ENCODE data around the gene ABLIM1. TPM values are rescaled to one million over a fixed set of nuclear protein-coding genes. Genes with fewer than 3 reads are reported as not detected.

Gene ABLIM1
- total and polyA plus RNA-seq, 2 donors (not counting 1 experiment from before 2014, with no cell fraction given) = 5.3 to 13.6 TPM

DNA sequence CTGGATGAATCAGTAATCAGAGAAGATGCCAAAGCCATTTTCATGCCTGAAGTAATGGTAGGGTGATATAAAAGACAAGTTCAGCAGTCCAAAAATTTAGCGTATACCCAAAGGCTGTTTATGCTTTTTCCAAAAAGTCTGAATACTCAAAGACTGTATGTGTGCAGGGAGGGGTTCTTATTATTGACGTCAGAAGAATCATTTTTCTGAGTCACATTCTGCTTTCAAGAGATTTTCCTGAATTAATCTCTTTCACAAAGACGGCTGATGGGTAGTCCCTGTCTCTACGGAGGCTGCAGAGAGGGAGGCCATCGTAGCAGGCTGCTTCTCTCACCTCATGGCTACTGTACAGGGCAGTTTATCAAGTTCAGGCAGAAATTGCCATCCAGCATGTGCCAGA, 30.7 kb upstream of the ABLIM1 start:
- Histone ChIP-seq H3K9me3 (ENCODE audit: control insufficient read depth, insufficient read depth, low read depth, low read length) (no peaks in the 10 kb centered on the region), H4K20me1 (ENCODE audit: control insufficient read depth, extremely low read depth, insufficient read depth, low read length) (no peaks in the 10 kb centered on the region), H3K27ac (ENCODE audit: insufficient read depth, low read length) (no peak overlapping the region), H3K4me3 (replicated peaks in 1 of 4; ENCODE audit: control extremely low read depth in 1 of 4, insufficient read depth in 1 of 4, low read depth in 3 of 4, low read length in 4 of 4) (no peak overlapping the region), H3K4me1 (ENCODE audit: control insufficient read depth, extremely low read depth, insufficient read depth, low read length) (peaks cover 12% of the 10 kb centered on the region), H2AFZ (ENCODE audit: low read length) (no peak overlapping the region), H3K79me2 (ENCODE audit: control insufficient read depth, insufficient read depth, low read length) (no peaks in the 10 kb centered on the region), H3K4me2 (ENCODE audit: extremely low read depth, insufficient read depth, low read length) (no peak overlapping the region), H3K9ac (ENCODE audit: insufficient read depth, low read length) (no peak overlapping the region), H3K36me3 (ENCODE audit: control insufficient read depth, insufficient read depth, low read length) (no peaks in the 10 kb centered on the region), H3K27me3 (ENCODE audit: control insufficient read depth, insufficient read depth, low read length) (no peaks in the 10 kb centered on the region)
- DNase-seq (ENCODE audit: low read depth in 2 of 2) = no peak
- no peak for TF ChIP-seq EZH2 (IDR thresholded peaks at IDR 0.05; ENCODE audit: low read length, missing control alignments)
- TF ChIP-seq, protein P1, sequence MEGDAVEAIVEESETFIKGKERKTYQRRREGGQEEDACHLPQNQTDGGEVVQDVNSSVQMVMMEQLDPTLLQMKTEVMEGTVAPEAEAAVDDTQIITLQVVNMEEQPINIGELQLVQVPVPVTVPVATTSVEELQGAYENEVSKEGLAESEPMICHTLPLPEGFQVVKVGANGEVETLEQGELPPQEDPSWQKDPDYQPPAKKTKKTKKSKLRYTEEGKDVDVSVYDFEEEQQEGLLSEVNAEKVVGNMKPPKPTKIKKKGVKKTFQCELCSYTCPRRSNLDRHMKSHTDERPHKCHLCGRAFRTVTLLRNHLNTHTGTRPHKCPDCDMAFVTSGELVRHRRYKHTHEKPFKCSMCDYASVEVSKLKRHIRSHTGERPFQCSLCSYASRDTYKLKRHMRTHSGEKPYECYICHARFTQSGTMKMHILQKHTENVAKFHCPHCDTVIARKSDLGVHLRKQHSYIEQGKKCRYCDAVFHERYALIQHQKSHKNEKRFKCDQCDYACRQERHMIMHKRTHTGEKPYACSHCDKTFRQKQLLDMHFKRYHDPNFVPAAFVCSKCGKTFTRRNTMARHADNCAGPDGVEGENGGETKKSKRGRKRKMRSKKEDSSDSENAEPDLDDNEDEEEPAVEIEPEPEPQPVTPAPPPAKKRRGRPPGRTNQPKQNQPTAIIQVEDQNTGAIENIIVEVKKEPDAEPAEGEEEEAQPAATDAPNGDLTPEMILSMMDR (conservative IDR thresholded peaks at IDR 0.05 in 1 of 2, IDR thresholded peaks at IDR 0.05 in 1 of 2; ENCODE audit: low read depth in 1 of 2, low read length in 2 of 2) = no peak

DNA sequence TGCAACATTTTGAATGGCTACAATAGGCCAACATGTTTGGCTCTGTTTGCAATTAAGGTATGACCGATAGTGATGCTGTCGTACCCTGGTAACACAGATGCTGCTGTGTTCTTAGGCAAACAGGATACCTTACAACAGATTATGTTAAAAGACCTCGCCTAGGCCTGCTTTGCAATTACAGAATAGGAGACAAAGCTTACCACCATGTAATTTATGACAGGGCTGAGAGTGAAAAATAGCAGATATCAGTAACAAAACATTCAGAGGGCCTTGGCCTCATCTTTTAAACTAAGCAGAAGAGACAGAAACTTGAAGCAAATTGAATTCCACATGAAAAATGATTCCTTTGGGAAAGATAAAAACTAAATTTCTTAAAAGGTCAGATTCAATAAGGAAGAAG, 29.4 kb upstream of the ABLIM1 start:
- no peak overlapping the region for H3K4me3 ChIP-seq (replicated peaks in 1 of 4; ENCODE audit: control extremely low read depth in 1 of 4, insufficient read depth in 1 of 4, low read depth in 3 of 4, low read length in 4 of 4)
- DNase-seq (ENCODE audit: low read depth in 2 of 2) = no peak
- H3K27me3 ChIP-seq (ENCODE audit: control insufficient read depth, insufficient read depth, low read length) = no peaks in the 10 kb centered on the region
- H3K9ac ChIP-seq (ENCODE audit: insufficient read depth, low read length) = no peak overlapping the region
- TF ChIP-seq, protein P1 (conservative IDR thresholded peaks at IDR 0.05 in 1 of 2, IDR thresholded peaks at IDR 0.05 in 1 of 2; ENCODE audit: low read depth in 1 of 2, low read length in 2 of 2) = no peak
- no peak for TF ChIP-seq EZH2 (IDR thresholded peaks at IDR 0.05; ENCODE audit: low read length, missing control alignments)
- no peak overlapping the region for H3K4me2 ChIP-seq (ENCODE audit: extremely low read depth, insufficient read depth, low read length)
- no peaks in the 10 kb centered on the region for H3K9me3 ChIP-seq (ENCODE audit: control insufficient read depth, insufficient read depth, low read depth, low read length)
- no peaks in the 10 kb centered on the region for H3K36me3 ChIP-seq (ENCODE audit: control insufficient read depth, insufficient read depth, low read length)
- no peaks in the 10 kb centered on the region for H4K20me1 ChIP-seq (ENCODE audit: control insufficient read depth, extremely low read depth, insufficient read depth, low read length)
- H2AFZ ChIP-seq (ENCODE audit: low read length) = no peak overlapping the region
- H3K4me1 ChIP-seq (ENCODE audit: control insufficient read depth, extremely low read depth, insufficient read depth, low read length) = peaks cover 12% of the 10 kb centered on the region
- H3K79me2 ChIP-seq (ENCODE audit: control insufficient read depth, insufficient read depth, low read length) = no peaks in the 10 kb centered on the region
- no peak overlapping the region for H3K27ac ChIP-seq (ENCODE audit: insufficient read depth, low read length)

DNA sequence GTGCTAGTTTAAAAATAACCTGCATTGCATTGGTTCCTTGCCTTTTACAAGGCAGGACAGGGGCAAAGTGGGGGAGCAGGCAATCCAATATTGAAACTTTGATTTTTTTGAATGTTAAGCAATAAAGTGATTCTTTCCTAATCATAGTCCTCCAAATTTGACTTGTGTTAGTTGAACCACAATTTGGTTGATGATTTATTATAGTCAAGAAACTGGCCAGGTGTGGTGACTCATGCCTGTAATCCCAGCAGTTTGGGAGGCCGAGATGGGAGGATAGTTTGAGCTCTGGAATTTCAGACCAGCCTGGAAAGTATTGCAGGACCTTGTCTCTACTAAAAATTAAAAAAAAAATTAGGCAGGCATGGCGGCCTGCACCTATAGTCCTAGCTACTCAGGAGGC, 27.9 kb upstream of the ABLIM1 start:
- no peak overlapping the region for H3K9ac ChIP-seq (ENCODE audit: insufficient read depth, low read length)
- DNase-seq (ENCODE audit: low read depth in 2 of 2) = no peak
- H3K4me3 ChIP-seq (replicated peaks in 1 of 4; ENCODE audit: control extremely low read depth in 1 of 4, insufficient read depth in 1 of 4, low read depth in 3 of 4, low read length in 4 of 4) = no peak overlapping the region
- TF ChIP-seq EZH2 (IDR thresholded peaks at IDR 0.05; ENCODE audit: low read length, missing control alignments) = no peak
- TF ChIP-seq, protein P1 (conservative IDR thresholded peaks at IDR 0.05 in 1 of 2, IDR thresholded peaks at IDR 0.05 in 1 of 2; ENCODE audit: low read depth in 1 of 2, low read length in 2 of 2) = no peak
- no peak overlapping the region for H2AFZ ChIP-seq (ENCODE audit: low read length)
- H3K36me3 ChIP-seq (ENCODE audit: control insufficient read depth, insufficient read depth, low read length) = no peaks in the 10 kb centered on the region
- H3K27me3 ChIP-seq (ENCODE audit: control insufficient read depth, insufficient read depth, low read length) = no peaks in the 10 kb centered on the region
- H4K20me1 ChIP-seq (ENCODE audit: control insufficient read depth, extremely low read depth, insufficient read depth, low read length) = no peaks in the 10 kb centered on the region
- no peaks in the 10 kb centered on the region for H3K9me3 ChIP-seq (ENCODE audit: control insufficient read depth, insufficient read depth, low read depth, low read length)
- H3K4me2 ChIP-seq (ENCODE audit: extremely low read depth, insufficient read depth, low read length) = no peak overlapping the region
- H3K27ac ChIP-seq (ENCODE audit: insufficient read depth, low read length) = no peak overlapping the region
- no peaks in the 10 kb centered on the region for H3K79me2 ChIP-seq (ENCODE audit: control insufficient read depth, insufficient read depth, low read length)
- H3K4me1 ChIP-seq (ENCODE audit: control insufficient read depth, extremely low read depth, insufficient read depth, low read length) = peaks cover 13% of the 10 kb centered on the region

Data from fibroblast of lung (primary cell).